HCT116 (cell line): Measurements from ENCODE around the gene MBOAT1. TPM values are rescaled to one million over a fixed set of nuclear protein-coding genes. Genes with fewer than 3 reads are reported as not detected.

ENCODE experiments used
- ATAC-seq: fragments of 200-7000 bp; cut with Tn5 transposase; 2 replicates; pipeline ENCODE4 v1.9.1; 2020; ENCODE audit warnings: mild to moderate bottlenecking, moderate library complexity
- BruUV-seq: library from RNA; stranded (reverse); fragments of 400-500 nt; replicated peaks from 2 replicates; lab custom pipeline; 2021; lab: Mats Ljungman, UMichigan
- CTCF ChIA-PET: fragments of 300-600 bp; sonication (Branson Sonifier 250); formaldehyde crosslinking; loops from one replicate; lab custom pipeline; 2021; ENCODE audit warnings: antibody characterized with exemption; lab: Charles Lee
- POLR2A ChIA-PET: fragments of 300-600, 350-600 bp; sonication (Branson Sonifier 250); formaldehyde crosslinking; loops from one replicate; lab custom pipeline; 2021; ENCODE audit warnings: antibody characterized with exemption; lab: Charles Lee
- RAD21 ChIA-PET, 2 experiments: fragments of 300-600 bp; sonication (Branson Sonifier 250); formaldehyde crosslinking; loops; one replicate each; lab custom pipeline; 2023; ENCODE audit warnings: low total read pairs in 2 of 2; ENCODE audit not compliant: uncharacterized antibody in 2 of 2, unreplicated experiment in 2 of 2, low non-redundant PET in 1 of 2; lab: Charles Lee
- DNase-seq: peaks from one replicate; pipeline ENCODE4 v3.0.0-alpha.2; 2010; ENCODE audit warnings: low read depth, low spot score
- H2AFZ ChIP-seq: fragments of 200-600 bp; shearing (Covaris generic), sonication (generic); 2 replicates; pipeline ENCODE4 v1.6.1; 2017; ENCODE audit warnings: low read depth, mixed run types, mixed read lengths, antibody characterized with exemption, low read length; ENCODE audit not compliant: poor library complexity, severe bottlenecking
- H3K27ac ChIP-seq: 2 replicates; pipeline ENCODE4 v1.5.1; 2012; ENCODE audit warnings: low read depth, low read length
- H3K27me3 ChIP-seq: fragments of 200-600 bp; sonication (generic); 2 replicates; pipeline ENCODE4 v1.6.1; 2016; ENCODE audit warnings: mixed run types, low read length, mixed read lengths; ENCODE audit not compliant: insufficient read depth
- H3K36me3 ChIP-seq, 2 experiments: fragments of 200-500 bp in 1 of 2; fragments of 200-600 bp in 1 of 2; sonication (Bioruptor generic) in 1 of 2; sonication (generic) in 1 of 2; 2 replicates each; pipeline versions ENCODE4 v1.5.1 to v1.6.1; 2014 to 2016; ENCODE audit warnings: low read length in 2 of 2, inconsistent platforms in 1 of 2, mixed read lengths in 1 of 2, mixed run types in 1 of 2; ENCODE audit not compliant: insufficient read depth in 2 of 2, control insufficient read depth in 1 of 2
- H3K4me1 ChIP-seq, 2 experiments: fragments of 200-600 bp in 1 of 2; sonication (generic) in 1 of 2; 2 replicates each; pipeline versions ENCODE4 v1.5.1 to v1.6.1; 2012 to 2017; ENCODE audit warnings: low read length in 2 of 2, inconsistent platforms in 1 of 2, mild to moderate bottlenecking in 1 of 2, mixed read lengths in 1 of 2, mixed run types in 1 of 2, moderate library complexity in 1 of 2; ENCODE audit not compliant: insufficient read depth in 2 of 2, control insufficient read depth in 1 of 2
- H3K4me2 ChIP-seq: fragments of 200-600 bp; sonication (generic); 2 replicates; pipeline ENCODE4 v1.6.1; 2017; ENCODE audit warnings: mixed run types, low read length, mixed read lengths
- H3K4me3 ChIP-seq, 2 experiments: fragments of 200-600 bp in 1 of 2; sonication (generic) in 1 of 2; replicated peaks in 1 of 2; 2 replicates each; pipeline ENCODE4 v1.5.1; 2011 to 2016; ENCODE audit warnings: low read length in 2 of 2, control low read depth in 1 of 2, low read depth in 1 of 2, mild to moderate bottlenecking in 1 of 2, mixed read lengths in 1 of 2, mixed run types in 1 of 2
- H3K79me2 ChIP-seq: fragments of 200-600 bp; sonication (generic); 2 replicates; pipeline ENCODE4 v1.6.1; 2017; ENCODE audit warnings: mild to moderate bottlenecking, mixed run types, low read length, moderate library complexity, mixed read lengths; ENCODE audit not compliant: insufficient read depth
- H3K9ac ChIP-seq: fragments of 200-600 bp; sonication (generic); 2 replicates; pipeline ENCODE4 v1.6.1; 2016; ENCODE audit warnings: low read length, mixed read lengths
- H3K9me2 ChIP-seq: fragments of 200-600 bp; sonication (generic), shearing (Covaris generic); 2 replicates; pipeline ENCODE4 v1.6.1; 2017; ENCODE audit warnings: mixed run types, mild to moderate bottlenecking, moderate library complexity; ENCODE audit not compliant: insufficient read depth
- H3K9me3 ChIP-seq, 2 experiments: fragments of 200-500 bp in 1 of 2; fragments of 200-600 bp in 1 of 2; sonication (Bioruptor generic) in 1 of 2; sonication (generic) in 1 of 2; 2 replicates each; pipeline ENCODE4 v1.6.1; 2014 to 2017; ENCODE audit warnings: low read length in 2 of 2, mixed read lengths in 2 of 2, inconsistent platforms in 1 of 2, low read depth in 1 of 2, mild to moderate bottlenecking in 1 of 2, mixed run types in 1 of 2, moderate library complexity in 1 of 2; ENCODE audit not compliant: control insufficient read depth in 1 of 2, insufficient read depth in 1 of 2
- H4K20me1 ChIP-seq: fragments of 200-600 bp; sonication (generic), shearing (Covaris generic); 2 replicates; pipeline ENCODE4 v1.6.1; 2017; ENCODE audit warnings: mixed run types, mild to moderate bottlenecking, moderate library complexity; ENCODE audit not compliant: insufficient read depth
- ELF1 ChIP-seq: IDR thresholded peaks from 2 replicates; pipeline ENCODE4 v1.6.1; 2012; ENCODE audit warnings: low read depth, borderline replicate concordance
- POLR2A ChIP-seq: IDR thresholded peaks from 2 replicates; pipeline ENCODE4 v1.7.0; 2011; ENCODE audit warnings: borderline replicate concordance; ENCODE audit not compliant: insufficient read depth, insufficient read length; ENCODE audit errors: extremely low read depth
- REST ChIP-seq: IDR thresholded peaks from 2 replicates; pipeline ENCODE4 v1.6.1; 2012; ENCODE audit warnings: low read depth
- SIN3A ChIP-seq: IDR thresholded peaks from 2 replicates; pipeline ENCODE4 v1.6.1; 2012; ENCODE audit warnings: low read depth
- ZBTB33 ChIP-seq: IDR thresholded peaks from 2 replicates; pipeline ENCODE4 v1.6.1; 2011; ENCODE audit warnings: mild to moderate bottlenecking, low read length, moderate library complexity; ENCODE audit not compliant: insufficient replicate concordance; ENCODE audit errors: extremely low read depth
- ZFX ChIP-seq: fragments of 450-650 bp; IDR thresholded peaks from 2 replicates; pipeline ENCODE4 v1.6.1; 2017
- intact Hi-C: fragments of 100-400 bp; cut with micrococcal nuclease; formaldehyde crosslinking; loops from 2 replicates; pipeline ENCODE4 v1.10.0; 2022
- total RNA-seq: library from RNA; stranded (reverse); gene quantifications from one replicate; pipeline ENCODE4 v1.2.1, GENCODE V29; 2021; ENCODE audit not compliant: unreplicated experiment

The MBOAT1 gene
- total RNA-seq, 1 experiment from 2014 or later = 11.7 TPM

- CTCF ChIA-PET = no interaction called here
- DNase-seq (no peak), ATAC-seq (no peak)
- Histone ChIP-seq H3K9ac (no peak overlapping the region), H3K9me2 (no peaks in the 10 kb centered on the region), H2AFZ (no peak overlapping the region), H3K4me1 (peaks cover 7 to 23% of the 10 kb centered on the region in 2 experiments; a peak in 3 of 4 replicates), H3K36me3 (no peaks in the 10 kb centered on the region), H3K79me2 (no peaks in the 10 kb centered on the region), H3K27ac (no peak overlapping the region), H3K4me2 (no peak overlapping the region), H3K4me3 (no peak overlapping the region), H3K27me3 (no peaks in the 10 kb centered on the region), H4K20me1 (no peaks in the 10 kb centered on the region), H3K9me3 (no peaks in the 10 kb centered on the region)
- TF ChIP-seq REST (no peak), ZFX (no peak), POLR2A (no peak), ELF1 (no peak), SIN3A (no peak), ZBTB33 (no peak)
- intact Hi-C loops = no loop called here
- POLR2A ChIA-PET = interaction anchor here (0.7 kb wide), 1 partner anchor 13 kb away, joined by 3 read pairs; no protein-coding TSS in a partner anchor
- BruUV-seq = no TSS peak
- RAD21 ChIA-PET = no interaction called here
These were observed 5.6 kb upstream of the MBOAT1 start for GRCh38 chr6:20217891-20218290.
